WTC11 (cell line): Measurements from ENCODE around the gene VAMP7. TPM values are rescaled to one million over a fixed set of nuclear protein-coding genes. Genes with fewer than 3 reads are reported as not detected.

Experiments
- ATAC-seq: fragments of 200-7000 bp; cut with Tn5 transposase; 2 replicates; pipeline ENCODE4 v1.10.0; 2021; ENCODE audit warnings: mild to moderate bottlenecking, moderate library complexity
- Bru-seq: library from RNA; stranded (reverse); fragments of 400-500 nt; gene quantifications from one replicate; lab custom pipeline; 2021; lab: Mats Ljungman, UMichigan
- CTCF ChIA-PET: fragments of 300-600 bp; sonication (Branson Sonifier 250); formaldehyde crosslinking; loops from one replicate; lab custom pipeline; 2021; ENCODE audit warnings: antibody characterized with exemption; lab: Charles Lee
- POLR2A ChIA-PET: fragments of 350-600 bp; sonication (Branson Sonifier 250); formaldehyde crosslinking; loops from one replicate; lab custom pipeline; 2021; ENCODE audit warnings: antibody characterized with exemption; lab: Charles Lee
- DNase-seq: peaks from one replicate; pipeline ENCODE4 v3.0.0; 2021; ENCODE audit warnings: low spot score
- H3K27ac Mint-ChIP-seq: 2 replicates; pipeline ENCODE4 v1.8.0; 2021; ENCODE audit warnings: mixed read lengths
- H3K27me3 Mint-ChIP-seq: 2 replicates; pipeline ENCODE4 v1.8.0; 2021; ENCODE audit warnings: low read depth, mild to moderate bottlenecking, moderate library complexity, mixed read lengths
- H3K36me3 Mint-ChIP-seq: 2 replicates; pipeline ENCODE4 v1.8.0; 2021; ENCODE audit warnings: mixed read lengths
- H3K4me1 Mint-ChIP-seq: 2 replicates; pipeline ENCODE4 v1.8.0; 2022; ENCODE audit warnings: mixed read lengths
- H3K4me3 Mint-ChIP-seq: 2 replicates; pipeline ENCODE4 v1.8.0; 2021; ENCODE audit warnings: mild to moderate bottlenecking, moderate library complexity, mixed read lengths
- H3K9me3 Mint-ChIP-seq: 2 replicates; pipeline ENCODE4 v1.8.0; 2021; ENCODE audit warnings: mixed read lengths
- CREM ChIP-seq: sonication (generic); formaldehyde crosslinking; IDR thresholded peaks from 2 replicates; pipeline ENCODE4 v1.8.1; 2022; ENCODE audit warnings: mild to moderate bottlenecking, missing genetic modification reagents, moderate library complexity
- ESRRA ChIP-seq: sonication (generic); formaldehyde crosslinking; IDR thresholded peaks from 2 replicates; pipeline ENCODE4 v1.8.1; 2022; ENCODE audit warnings: mild to moderate bottlenecking, missing genetic modification reagents, borderline replicate concordance
- FOXJ3 ChIP-seq: sonication (generic); formaldehyde crosslinking; IDR thresholded peaks from 2 replicates; pipeline ENCODE4 v1.9.0; 2021; ENCODE audit warnings: missing genetic modification reagents, mild to moderate bottlenecking, borderline replicate concordance
- NFYB ChIP-seq: sonication (generic); formaldehyde crosslinking; conservative IDR thresholded peaks from 2 replicates; pipeline ENCODE4 v1.8.0; 2022; ENCODE audit warnings: low read depth, missing genetic modification reagents
- NR1H2 ChIP-seq: sonication (generic); formaldehyde crosslinking; IDR thresholded peaks from 2 replicates; pipeline ENCODE4 v1.9.0; 2021; ENCODE audit warnings: mild to moderate bottlenecking, moderate library complexity, missing genetic modification reagents
- RORB ChIP-seq: fragments of 250-450 bp; sonication (Bioruptor Pico); IDR thresholded peaks from 2 replicates; pipeline ENCODE4 v1.9.0; 2021; ENCODE audit warnings: mild to moderate bottlenecking
- SMAD4 ChIP-seq: sonication (generic); formaldehyde crosslinking; IDR thresholded peaks from 2 replicates; pipeline ENCODE4 v1.8.0; 2022; ENCODE audit warnings: mild to moderate bottlenecking, missing genetic modification reagents
- SP1 ChIP-seq: sonication (generic); formaldehyde crosslinking; conservative IDR thresholded peaks from 2 replicates; pipeline ENCODE4 v1.8.1; 2022; ENCODE audit warnings: missing genetic modification reagents
- TCF7 ChIP-seq: sonication (generic); formaldehyde crosslinking; IDR thresholded peaks from 2 replicates; pipeline ENCODE4 v1.8.0; 2022; ENCODE audit warnings: mild to moderate bottlenecking, low read depth, missing genetic modification reagents, moderate library complexity
- TEAD4 ChIP-seq: sonication (generic); formaldehyde crosslinking; IDR thresholded peaks from 2 replicates; pipeline ENCODE4 v1.8.0; 2022; ENCODE audit warnings: mild to moderate bottlenecking, missing genetic modification reagents
- TP53 ChIP-seq: sonication (generic); formaldehyde crosslinking; IDR thresholded peaks from 2 replicates; pipeline ENCODE4 v1.8.1; 2023; ENCODE audit warnings: mild to moderate bottlenecking, missing genetic modification reagents
- ZNF219 ChIP-seq: sonication (generic); formaldehyde crosslinking; IDR thresholded peaks from 2 replicates; pipeline ENCODE4 v1.8.0; 2023; ENCODE audit warnings: missing genetic modification reagents, mild to moderate bottlenecking, borderline replicate concordance
- long read RNA-seq, 3 experiments: library from RNA in 1 of 3; library from capped mRNA in 1 of 3; library from polyadenylated mRNA in 1 of 3; unstranded in 2 of 3; stranded (forward) in 1 of 3; transcript quantifications; one replicate each; pipeline ENCODE4 v2.0.0, GENCODE V29; 2021
- total RNA-seq: library from RNA; stranded (reverse); gene quantifications from 3 replicates; pipeline ENCODE4 v1.2.3, GENCODE V29; 2021
- TF ChIP-seq, protein P1 (sequence below): sonication (generic); formaldehyde crosslinking; conservative IDR thresholded peaks from 2 replicates; pipeline ENCODE4 v1.8.1; 2022; ENCODE audit warnings: mild to moderate bottlenecking, missing genetic modification reagents
- TF ChIP-seq, protein P2 (sequence below): fragments of 250-450 bp; sonication (Bioruptor Pico); IDR thresholded peaks from 2 replicates; pipeline ENCODE4 v1.9.0; 2021; ENCODE audit warnings: mild to moderate bottlenecking, borderline replicate concordance
- TF ChIP-seq, protein P3 (sequence below): sonication (generic); formaldehyde crosslinking; IDR thresholded peaks from 2 replicates; pipeline ENCODE4 v1.8.1; 2023; ENCODE audit warnings: mild to moderate bottlenecking, missing genetic modification reagents, moderate library complexity
- TF ChIP-seq, protein P4 (sequence below): fragments of 250-450 bp; sonication (Bioruptor Pico); IDR thresholded peaks from 2 replicates; pipeline ENCODE4 v1.9.0; 2021; ENCODE audit warnings: moderate library complexity, mild to moderate bottlenecking, inconsistent platforms, borderline replicate concordance
- TF ChIP-seq, protein P5 (sequence below): sonication (generic); formaldehyde crosslinking; IDR thresholded peaks from 2 replicates; pipeline ENCODE4 v1.8.0; 2022; ENCODE audit warnings: mild to moderate bottlenecking, missing genetic modification reagents
- TF ChIP-seq, protein P6 (sequence below): sonication (generic); formaldehyde crosslinking; IDR thresholded peaks from 2 replicates; pipeline ENCODE4 v1.8.1; 2022; ENCODE audit warnings: low read depth, mild to moderate bottlenecking, moderate library complexity, missing genetic modification reagents, borderline replicate concordance
- TF ChIP-seq, protein P7 (sequence below): sonication (generic); formaldehyde crosslinking; IDR thresholded peaks from 2 replicates; pipeline ENCODE4 v1.8.0; 2023; ENCODE audit warnings: missing genetic modification reagents, mild to moderate bottlenecking, borderline replicate concordance

Gene VAMP7, protein sequence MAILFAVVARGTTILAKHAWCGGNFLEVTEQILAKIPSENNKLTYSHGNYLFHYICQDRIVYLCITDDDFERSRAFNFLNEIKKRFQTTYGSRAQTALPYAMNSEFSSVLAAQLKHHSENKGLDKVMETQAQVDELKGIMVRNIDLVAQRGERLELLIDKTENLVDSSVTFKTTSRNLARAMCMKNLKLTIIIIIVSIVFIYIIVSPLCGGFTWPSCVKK
- total RNA-seq (22.1 to 26.9 TPM (median 24.1 TPM) in 3 replicates), Bru-seq, nascent RNA (percentile 63 among the genes with signal in this experiment)
- long read RNA-seq, experiment 1, transcript VAMP7-205 (8 exons, 742 nt), result minor isoform, 6 of 125 reads
- long read RNA-seq, experiment 1, transcript VAMP7-202 (8 exons, 2,646 nt), result major isoform, 98 of 125 reads
- long read RNA-seq, experiment 1, partial matches to known transcripts, result 1 of 125 reads
- long read RNA-seq, experiment 1, other reads (novel, unspliced or antisense), result 13 of 125 reads
- long read RNA-seq, experiment 2, transcript VAMP7-202 (8 exons, 2,646 nt), result major isoform, 19 of 39 reads
- long read RNA-seq, experiment 2, partial matches to known transcripts, result 6 of 39 reads
- long read RNA-seq, experiment 2, other reads (novel, unspliced or antisense), result 13 of 39 reads
- long read RNA-seq, experiment 3, transcript VAMP7-202 (8 exons, 2,646 nt), result major isoform, 23 of 37 reads
- long read RNA-seq, experiment 3, partial matches to known transcripts, result 0 of 37 reads
- long read RNA-seq, experiment 3, other reads (novel, unspliced or antisense), result 9 of 37 reads

DNA sequence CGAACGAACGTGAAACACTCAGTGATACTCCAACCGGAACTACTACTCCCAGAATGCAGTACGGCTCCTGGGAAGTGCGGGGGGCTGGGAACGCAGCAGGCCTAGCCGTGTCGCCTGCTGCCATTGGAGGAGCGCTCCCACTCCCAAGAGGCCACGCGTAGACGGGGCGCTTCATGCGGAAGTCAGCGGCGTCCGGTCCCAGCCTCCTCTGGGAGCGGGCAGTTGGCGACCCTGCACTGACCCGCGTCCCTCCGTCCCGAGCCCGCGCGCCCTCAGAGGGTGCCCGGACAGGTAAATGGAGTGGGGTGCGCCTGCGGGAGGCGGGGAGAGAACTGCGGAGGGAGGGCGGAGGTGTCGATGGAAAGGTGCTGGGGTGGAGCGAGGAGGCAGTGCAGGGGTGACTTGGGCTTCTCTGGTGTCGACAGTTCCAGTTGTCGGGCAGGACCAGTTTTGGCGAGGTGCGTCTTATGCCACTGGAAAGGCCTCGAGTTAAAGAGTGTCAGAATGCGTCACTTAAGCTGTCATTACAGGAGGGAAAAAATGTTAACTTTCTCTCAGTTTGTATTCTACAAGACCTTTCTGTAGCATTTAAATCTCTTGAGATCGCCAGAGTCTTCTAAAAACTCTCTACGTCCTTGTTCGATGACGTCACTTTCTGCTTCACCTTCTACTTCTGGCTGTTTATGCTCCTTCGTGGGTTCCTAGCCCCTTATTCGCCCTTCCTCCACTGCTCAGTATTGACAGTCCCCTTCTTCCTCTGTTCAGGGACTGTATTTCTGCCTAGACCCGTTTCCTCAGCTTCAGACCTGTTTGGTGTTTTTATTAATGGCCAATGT is at the start of gene VAMP7:
Gene VAMP7 (plus strand): TSS at position 188 of the 836 bp plus-strand sequence. CDS start 8,122 bp downstream, outside the sequence.
- TF ChIP-seq ESRRA (no peak), NFYB (peak; percentile 67), CREM (CRISPR knock-in tag) (peak; percentile 52; the same call in 1 of the 2 replicates), SP1 (0 out of 2 replicates have a peak, but pooled peaks have one; percentile 45), TEAD4 (CRISPR knock-in tag) (no peak)
- TF ChIP-seq, protein P1, sequence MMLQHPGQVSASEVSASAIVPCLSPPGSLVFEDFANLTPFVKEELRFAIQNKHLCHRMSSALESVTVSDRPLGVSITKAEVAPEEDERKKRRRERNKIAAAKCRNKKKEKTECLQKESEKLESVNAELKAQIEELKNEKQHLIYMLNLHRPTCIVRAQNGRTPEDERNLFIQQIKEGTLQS, result no peak
- TF ChIP-seq, all 79 proteins: peak for 3
- Mint-ChIP-seq H3K36me3 (peaks cover 25% of the 10 kb centered on the region), H3K4me1 (peaks cover 3% of the 10 kb centered on the region; the same call in 1 of the 2 replicates), H3K27ac (peak within 1 kb of the TSS; percentile 79), H3K4me3 (peak within 1 kb of the TSS; percentile 90), H3K9me3 (peaks cover 45% of the 10 kb centered on the region), H3K27me3 (peaks cover 33% of the 10 kb centered on the region)
- ChIA-PET POLR2A (no interaction called here), CTCF (no interaction called here)
- peak; percentile 81 for DNase-seq
- ATAC-seq, result peak; percentile 100

DNA sequence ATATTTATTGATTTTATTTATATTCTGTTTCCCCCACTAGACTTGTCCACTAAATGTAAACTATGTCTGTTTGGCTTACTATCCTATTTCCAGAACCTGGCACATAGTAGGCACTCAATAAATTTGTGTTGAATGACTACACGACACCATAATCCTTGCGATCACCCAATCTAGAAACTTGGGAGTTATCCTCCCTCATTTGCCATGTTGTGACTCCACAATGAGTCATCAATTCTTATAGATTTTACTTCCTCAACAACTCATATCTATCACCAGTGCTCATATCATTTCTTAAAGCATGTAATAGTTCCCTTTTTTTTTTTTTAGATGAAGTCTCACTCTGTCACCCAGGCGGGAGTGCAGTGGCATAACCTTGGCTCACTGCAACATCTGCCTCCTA is 39.9 kb upstream of the VAMP7 start:
- Mint-ChIP-seq H3K27ac (no peak overlapping the region), H3K36me3 (peaks cover 55% of the 10 kb centered on the region), H3K4me3 (no peak overlapping the region), H3K4me1 (no peaks in the 10 kb centered on the region), H3K27me3 (peaks cover 18% of the 10 kb centered on the region), H3K9me3 (peaks cover 78% of the 10 kb centered on the region)
- ATAC-seq, result no peak
- DNase-seq, result no peak
- POLR2A ChIA-PET, result no interaction called here
- CTCF ChIA-PET, result no interaction called here
- TF ChIP-seq, protein P2, sequence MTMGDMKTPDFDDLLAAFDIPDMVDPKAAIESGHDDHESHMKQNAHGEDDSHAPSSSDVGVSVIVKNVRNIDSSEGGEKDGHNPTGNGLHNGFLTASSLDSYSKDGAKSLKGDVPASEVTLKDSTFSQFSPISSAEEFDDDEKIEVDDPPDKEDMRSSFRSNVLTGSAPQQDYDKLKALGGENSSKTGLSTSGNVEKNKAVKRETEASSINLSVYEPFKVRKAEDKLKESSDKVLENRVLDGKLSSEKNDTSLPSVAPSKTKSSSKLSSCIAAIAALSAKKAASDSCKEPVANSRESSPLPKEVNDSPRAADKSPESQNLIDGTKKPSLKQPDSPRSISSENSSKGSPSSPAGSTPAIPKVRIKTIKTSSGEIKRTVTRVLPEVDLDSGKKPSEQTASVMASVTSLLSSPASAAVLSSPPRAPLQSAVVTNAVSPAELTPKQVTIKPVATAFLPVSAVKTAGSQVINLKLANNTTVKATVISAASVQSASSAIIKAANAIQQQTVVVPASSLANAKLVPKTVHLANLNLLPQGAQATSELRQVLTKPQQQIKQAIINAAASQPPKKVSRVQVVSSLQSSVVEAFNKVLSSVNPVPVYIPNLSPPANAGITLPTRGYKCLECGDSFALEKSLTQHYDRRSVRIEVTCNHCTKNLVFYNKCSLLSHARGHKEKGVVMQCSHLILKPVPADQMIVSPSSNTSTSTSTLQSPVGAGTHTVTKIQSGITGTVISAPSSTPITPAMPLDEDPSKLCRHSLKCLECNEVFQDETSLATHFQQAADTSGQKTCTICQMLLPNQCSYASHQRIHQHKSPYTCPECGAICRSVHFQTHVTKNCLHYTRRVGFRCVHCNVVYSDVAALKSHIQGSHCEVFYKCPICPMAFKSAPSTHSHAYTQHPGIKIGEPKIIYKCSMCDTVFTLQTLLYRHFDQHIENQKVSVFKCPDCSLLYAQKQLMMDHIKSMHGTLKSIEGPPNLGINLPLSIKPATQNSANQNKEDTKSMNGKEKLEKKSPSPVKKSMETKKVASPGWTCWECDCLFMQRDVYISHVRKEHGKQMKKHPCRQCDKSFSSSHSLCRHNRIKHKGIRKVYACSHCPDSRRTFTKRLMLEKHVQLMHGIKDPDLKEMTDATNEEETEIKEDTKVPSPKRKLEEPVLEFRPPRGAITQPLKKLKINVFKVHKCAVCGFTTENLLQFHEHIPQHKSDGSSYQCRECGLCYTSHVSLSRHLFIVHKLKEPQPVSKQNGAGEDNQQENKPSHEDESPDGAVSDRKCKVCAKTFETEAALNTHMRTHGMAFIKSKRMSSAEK (CRISPR knock-in tag), result no peak
- TF ChIP-seq, protein P3, sequence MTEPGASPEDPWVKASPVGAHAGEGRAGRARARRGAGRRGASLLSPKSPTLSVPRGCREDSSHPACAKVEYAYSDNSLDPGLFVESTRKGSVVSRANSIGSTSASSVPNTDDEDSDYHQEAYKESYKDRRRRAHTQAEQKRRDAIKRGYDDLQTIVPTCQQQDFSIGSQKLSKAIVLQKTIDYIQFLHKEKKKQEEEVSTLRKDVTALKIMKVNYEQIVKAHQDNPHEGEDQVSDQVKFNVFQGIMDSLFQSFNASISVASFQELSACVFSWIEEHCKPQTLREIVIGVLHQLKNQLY (CRISPR knock-in tag), result no peak
- TF ChIP-seq FOXJ3 (CRISPR knock-in tag) (no peak), SMAD4 (no peak), RORB (CRISPR knock-in tag) (no peak), TP53 (CRISPR knock-in tag) (no peak), TCF7 (CRISPR knock-in tag) (no peak), ZNF219 (CRISPR knock-in tag) (no peak), NR1H2 (CRISPR knock-in tag) (no peak)
- TF ChIP-seq, protein P4, sequence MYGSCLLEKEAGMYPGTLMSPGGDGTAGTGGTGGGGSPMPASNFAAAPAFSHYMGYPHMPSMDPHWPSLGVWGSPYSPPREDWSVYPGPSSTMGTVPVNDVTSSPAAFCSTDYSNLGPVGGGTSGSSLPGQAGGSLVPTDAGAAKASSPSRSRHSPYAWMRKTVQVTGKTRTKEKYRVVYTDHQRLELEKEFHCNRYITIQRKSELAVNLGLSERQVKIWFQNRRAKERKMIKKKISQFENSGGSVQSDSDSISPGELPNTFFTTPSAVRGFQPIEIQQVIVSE (CRISPR knock-in tag), result no peak
- TF ChIP-seq, protein P5, sequence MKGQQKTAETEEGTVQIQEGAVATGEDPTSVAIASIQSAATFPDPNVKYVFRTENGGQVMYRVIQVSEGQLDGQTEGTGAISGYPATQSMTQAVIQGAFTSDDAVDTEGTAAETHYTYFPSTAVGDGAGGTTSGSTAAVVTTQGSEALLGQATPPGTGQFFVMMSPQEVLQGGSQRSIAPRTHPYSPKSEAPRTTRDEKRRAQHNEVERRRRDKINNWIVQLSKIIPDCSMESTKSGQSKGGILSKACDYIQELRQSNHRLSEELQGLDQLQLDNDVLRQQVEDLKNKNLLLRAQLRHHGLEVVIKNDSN, result no peak
- TF ChIP-seq, protein P6, sequence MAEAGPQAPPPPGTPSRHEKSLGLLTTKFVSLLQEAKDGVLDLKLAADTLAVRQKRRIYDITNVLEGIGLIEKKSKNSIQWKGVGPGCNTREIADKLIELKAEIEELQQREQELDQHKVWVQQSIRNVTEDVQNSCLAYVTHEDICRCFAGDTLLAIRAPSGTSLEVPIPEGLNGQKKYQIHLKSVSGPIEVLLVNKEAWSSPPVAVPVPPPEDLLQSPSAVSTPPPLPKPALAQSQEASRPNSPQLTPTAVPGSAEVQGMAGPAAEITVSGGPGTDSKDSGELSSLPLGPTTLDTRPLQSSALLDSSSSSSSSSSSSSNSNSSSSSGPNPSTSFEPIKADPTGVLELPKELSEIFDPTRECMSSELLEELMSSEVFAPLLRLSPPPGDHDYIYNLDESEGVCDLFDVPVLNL (CRISPR knock-in tag), result no peak
- TF ChIP-seq, protein P7, sequence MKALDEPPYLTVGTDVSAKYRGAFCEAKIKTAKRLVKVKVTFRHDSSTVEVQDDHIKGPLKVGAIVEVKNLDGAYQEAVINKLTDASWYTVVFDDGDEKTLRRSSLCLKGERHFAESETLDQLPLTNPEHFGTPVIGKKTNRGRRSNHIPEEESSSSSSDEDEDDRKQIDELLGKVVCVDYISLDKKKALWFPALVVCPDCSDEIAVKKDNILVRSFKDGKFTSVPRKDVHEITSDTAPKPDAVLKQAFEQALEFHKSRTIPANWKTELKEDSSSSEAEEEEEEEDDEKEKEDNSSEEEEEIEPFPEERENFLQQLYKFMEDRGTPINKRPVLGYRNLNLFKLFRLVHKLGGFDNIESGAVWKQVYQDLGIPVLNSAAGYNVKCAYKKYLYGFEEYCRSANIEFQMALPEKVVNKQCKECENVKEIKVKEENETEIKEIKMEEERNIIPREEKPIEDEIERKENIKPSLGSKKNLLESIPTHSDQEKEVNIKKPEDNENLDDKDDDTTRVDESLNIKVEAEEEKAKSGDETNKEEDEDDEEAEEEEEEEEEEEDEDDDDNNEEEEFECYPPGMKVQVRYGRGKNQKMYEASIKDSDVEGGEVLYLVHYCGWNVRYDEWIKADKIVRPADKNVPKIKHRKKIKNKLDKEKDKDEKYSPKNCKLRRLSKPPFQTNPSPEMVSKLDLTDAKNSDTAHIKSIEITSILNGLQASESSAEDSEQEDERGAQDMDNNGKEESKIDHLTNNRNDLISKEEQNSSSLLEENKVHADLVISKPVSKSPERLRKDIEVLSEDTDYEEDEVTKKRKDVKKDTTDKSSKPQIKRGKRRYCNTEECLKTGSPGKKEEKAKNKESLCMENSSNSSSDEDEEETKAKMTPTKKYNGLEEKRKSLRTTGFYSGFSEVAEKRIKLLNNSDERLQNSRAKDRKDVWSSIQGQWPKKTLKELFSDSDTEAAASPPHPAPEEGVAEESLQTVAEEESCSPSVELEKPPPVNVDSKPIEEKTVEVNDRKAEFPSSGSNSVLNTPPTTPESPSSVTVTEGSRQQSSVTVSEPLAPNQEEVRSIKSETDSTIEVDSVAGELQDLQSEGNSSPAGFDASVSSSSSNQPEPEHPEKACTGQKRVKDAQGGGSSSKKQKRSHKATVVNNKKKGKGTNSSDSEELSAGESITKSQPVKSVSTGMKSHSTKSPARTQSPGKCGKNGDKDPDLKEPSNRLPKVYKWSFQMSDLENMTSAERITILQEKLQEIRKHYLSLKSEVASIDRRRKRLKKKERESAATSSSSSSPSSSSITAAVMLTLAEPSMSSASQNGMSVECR (CRISPR knock-in tag), result no peak
